ENCODE data around the gene SRPX2.

The SRPX2 gene

GRCh38 chrX:100700809-100701208, 56.8 kb downstream of the SRPX2 start:
- Histone ChIP-seq H3K9ac (ENCODE audit: low read length) (no peak overlapping the region), H3K36me3 (ENCODE audit: low read length) (no peaks in the 10 kb centered on the region), H3K27ac (ENCODE audit: low read depth, low read length) (no peak overlapping the region), H3K4me3 (ENCODE audit: insufficient read depth, low read length, poor library complexity, severe bottlenecking) (no peak overlapping the region), H2AFZ (ENCODE audit: low read depth, low read length, severe bottlenecking) (no peak overlapping the region), H3K4me2 (ENCODE audit: low read depth, low read length, poor library complexity, severe bottlenecking) (no peak overlapping the region), H3K79me2 (ENCODE audit: insufficient read depth, low read length) (no peaks in the 10 kb centered on the region), H3K9me2 (replicated peaks; ENCODE audit: insufficient read depth, low read length) (no peaks in the 10 kb centered on the region), H4K20me1 (ENCODE audit: low read depth, low read length) (no peaks in the 10 kb centered on the region), H3F3A (ENCODE audit: insufficient read depth) (no peaks in the 10 kb centered on the region), H3K9me3 (ENCODE audit: insufficient read depth, low read length) (no peaks in the 10 kb centered on the region), H3K27me3 (ENCODE audit: low read length) (no peaks in the 10 kb centered on the region)
- TF ChIP-seq CTCF (IDR thresholded peaks at IDR 0.05; ENCODE audit: insufficient read depth, low read length, poor library complexity, severe bottlenecking) (no peak), EZH2phosphoT487 (conservative IDR thresholded peaks at IDR 0.05; ENCODE audit: low read length) (no peak)

- no peaks in the 10 kb centered on the region for H3K9me2 ChIP-seq (replicated peaks; ENCODE audit: insufficient read depth, low read length)
- no peaks in the 10 kb centered on the region for H3F3A ChIP-seq (ENCODE audit: insufficient read depth)
- H3K27ac ChIP-seq (ENCODE audit: low read depth, low read length): no peak overlapping the region
- no peaks in the 10 kb centered on the region for H4K20me1 ChIP-seq (ENCODE audit: low read depth, low read length)
- no peak overlapping the region for H3K4me2 ChIP-seq (ENCODE audit: low read depth, low read length, poor library complexity, severe bottlenecking)
- TF ChIP-seq CTCF (IDR thresholded peaks at IDR 0.05; ENCODE audit: insufficient read depth, low read length, poor library complexity, severe bottlenecking) (no peak), EZH2phosphoT487 (conservative IDR thresholded peaks at IDR 0.05; ENCODE audit: low read length) (no peak)
- H2AFZ ChIP-seq (ENCODE audit: low read depth, low read length, severe bottlenecking): no peak overlapping the region
- no peaks in the 10 kb centered on the region for H3K9me3 ChIP-seq (ENCODE audit: insufficient read depth, low read length)
- H3K9ac ChIP-seq (ENCODE audit: low read length): no peak overlapping the region
- no peaks in the 10 kb centered on the region for H3K36me3 ChIP-seq (ENCODE audit: low read length)
- H3K27me3 ChIP-seq (ENCODE audit: low read length): no peaks in the 10 kb centered on the region
- no peaks in the 10 kb centered on the region for H3K79me2 ChIP-seq (ENCODE audit: insufficient read depth, low read length)
- no peak overlapping the region for H3K4me3 ChIP-seq (ENCODE audit: insufficient read depth, low read length, poor library complexity, severe bottlenecking)
Observed at GRCh38 chrX:100704581-100705203, 60.7 kb downstream of the SRPX2 start.

- Histone ChIP-seq H3K27ac (ENCODE audit: low read depth, low read length) (no peak overlapping the region), H4K20me1 (ENCODE audit: low read depth, low read length) (no peaks in the 10 kb centered on the region), H3K9ac (ENCODE audit: low read length) (no peak overlapping the region), H3K79me2 (ENCODE audit: insufficient read depth, low read length) (no peaks in the 10 kb centered on the region), H3K4me2 (ENCODE audit: low read depth, low read length, poor library complexity, severe bottlenecking) (no peak overlapping the region), H3K9me3 (ENCODE audit: insufficient read depth, low read length) (no peaks in the 10 kb centered on the region), H3K9me2 (replicated peaks; ENCODE audit: insufficient read depth, low read length) (no peaks in the 10 kb centered on the region), H3K4me3 (ENCODE audit: insufficient read depth, low read length, poor library complexity, severe bottlenecking) (no peak overlapping the region), H3K36me3 (ENCODE audit: low read length) (no peaks in the 10 kb centered on the region), H3F3A (ENCODE audit: insufficient read depth) (no peaks in the 10 kb centered on the region), H2AFZ (ENCODE audit: low read depth, low read length, severe bottlenecking) (no peak overlapping the region), H3K27me3 (ENCODE audit: low read length) (no peaks in the 10 kb centered on the region)
- TF ChIP-seq EZH2phosphoT487 (conservative IDR thresholded peaks at IDR 0.05; ENCODE audit: low read length) (no peak), CTCF (IDR thresholded peaks at IDR 0.05; ENCODE audit: insufficient read depth, low read length, poor library complexity, severe bottlenecking) (no peak)
Observed at GRCh38 chrX:100710816-100711215, 66.8 kb downstream of the SRPX2 start.
